ENCODE measurements around the gene KLHL24.

DNA sequence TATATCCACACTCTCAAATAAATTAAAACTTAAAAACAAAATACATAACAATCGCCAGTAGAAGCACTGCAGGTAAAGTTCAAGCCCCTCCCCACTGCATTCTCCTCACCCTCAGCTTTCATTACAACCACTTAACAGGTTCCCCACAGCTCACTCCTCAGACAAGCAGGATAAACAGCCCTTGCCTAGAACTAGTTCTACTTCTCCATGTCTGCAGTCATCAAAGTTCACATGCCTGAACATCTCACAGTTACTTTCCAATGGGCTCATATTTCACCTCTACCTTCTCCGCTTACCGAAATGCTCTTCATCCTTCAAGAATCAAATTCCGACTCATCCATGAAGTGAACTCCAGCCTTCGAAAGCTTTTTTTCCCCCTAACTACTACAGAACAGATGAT lies 66.3 kb downstream of the KLHL24 start:
- TF ChIP-seq, protein P1, sequence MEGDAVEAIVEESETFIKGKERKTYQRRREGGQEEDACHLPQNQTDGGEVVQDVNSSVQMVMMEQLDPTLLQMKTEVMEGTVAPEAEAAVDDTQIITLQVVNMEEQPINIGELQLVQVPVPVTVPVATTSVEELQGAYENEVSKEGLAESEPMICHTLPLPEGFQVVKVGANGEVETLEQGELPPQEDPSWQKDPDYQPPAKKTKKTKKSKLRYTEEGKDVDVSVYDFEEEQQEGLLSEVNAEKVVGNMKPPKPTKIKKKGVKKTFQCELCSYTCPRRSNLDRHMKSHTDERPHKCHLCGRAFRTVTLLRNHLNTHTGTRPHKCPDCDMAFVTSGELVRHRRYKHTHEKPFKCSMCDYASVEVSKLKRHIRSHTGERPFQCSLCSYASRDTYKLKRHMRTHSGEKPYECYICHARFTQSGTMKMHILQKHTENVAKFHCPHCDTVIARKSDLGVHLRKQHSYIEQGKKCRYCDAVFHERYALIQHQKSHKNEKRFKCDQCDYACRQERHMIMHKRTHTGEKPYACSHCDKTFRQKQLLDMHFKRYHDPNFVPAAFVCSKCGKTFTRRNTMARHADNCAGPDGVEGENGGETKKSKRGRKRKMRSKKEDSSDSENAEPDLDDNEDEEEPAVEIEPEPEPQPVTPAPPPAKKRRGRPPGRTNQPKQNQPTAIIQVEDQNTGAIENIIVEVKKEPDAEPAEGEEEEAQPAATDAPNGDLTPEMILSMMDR (IDR thresholded peaks at IDR 0.05): no peak
- TF ChIP-seq POLR2AphosphoS5 (IDR thresholded peaks at IDR 0.05): no peak
- TF ChIP-seq EP300 (IDR thresholded peaks at IDR 0.05): no peak
- TF ChIP-seq POLR2A (IDR thresholded peaks at IDR 0.05): no peak

Measured in sigmoid colon (tissue), 4 donors.